SK-N-MC (cell line): Measurements from ENCODE around the gene STAT4.
A peak's percentile ranks its signal among the peaks of the same experiment; 100 is the strongest.

ENCODE experiments used
- DNase-seq: peaks from one replicate; pipeline ENCODE4 v3.0.0-alpha.2; 2011; ENCODE audit warnings: low read depth, low spot score
- H3K27ac ChIP-seq: fragments of 200-600 bp; sonication (generic); 2 replicates; pipeline ENCODE4 v1.5.1; 2016; ENCODE audit warnings: mixed run types
- H3K36me3 ChIP-seq: fragments of 200-600 bp; sonication (generic); 2 replicates; pipeline ENCODE4 v1.6.1; 2017; ENCODE audit warnings: antibody characterized with exemption, low read length, mixed read lengths; ENCODE audit not compliant: insufficient read depth
- H3K4me3 ChIP-seq: fragments of 200-600 bp; sonication (generic); 2 replicates; pipeline ENCODE4 v1.5.1; 2016
- H3K9ac ChIP-seq: fragments of 200-600 bp; sonication (generic); 2 replicates; pipeline ENCODE4 v1.8.0; 2017; ENCODE audit warnings: mixed run types, mixed read lengths; ENCODE audit not compliant: insufficient read length
- H3K9me3 ChIP-seq: fragments of 200-600 bp; sonication (generic); 2 replicates; pipeline ENCODE4 v1.6.1; 2017; ENCODE audit warnings: low read depth, mild to moderate bottlenecking, antibody characterized with exemption, low read length, moderate library complexity, mixed read lengths
- EZH2 ChIP-seq: fragments of 200-600 bp; sonication (generic); IDR thresholded peaks from one replicate; pipeline ENCODE4 v1.6.1; 2017; ENCODE audit warnings: antibody characterized with exemption
- FOXP2 ChIP-seq: optimal IDR thresholded peaks from 2 replicates; pipeline ENCODE3; 2011; ENCODE audit warnings: mild to moderate bottlenecking, moderate library complexity; ENCODE audit not compliant: insufficient read depth; ENCODE audit errors: extremely low read length, control extremely low read depth
- POLR2AphosphoS5 ChIP-seq: IDR thresholded peaks from 2 replicates; pipeline ENCODE4 v1.6.1; 2012; ENCODE audit warnings: mild to moderate bottlenecking, low read depth, low read length, borderline replicate concordance

Gene STAT4

DNA sequence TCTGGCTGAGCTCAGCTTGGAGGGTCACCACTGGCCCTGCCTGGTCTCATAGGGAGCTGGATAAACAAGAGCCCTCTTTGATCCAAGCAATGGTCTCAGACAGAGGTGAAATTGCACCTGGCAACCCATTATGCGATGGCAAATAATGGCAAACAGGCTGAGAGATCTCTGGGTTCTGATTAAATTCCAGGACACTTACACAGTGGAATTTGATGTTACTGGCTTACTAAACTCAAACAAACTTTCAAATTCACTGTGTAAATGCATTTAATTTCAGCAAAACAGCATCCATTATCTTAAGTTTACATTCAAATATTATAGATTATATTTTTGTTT is 19.5 kb upstream of the STAT4 start:
- DNase-seq: no peak
- H3K36me3 ChIP-seq: no peaks in the 10 kb centered on the region
- TF ChIP-seq FOXP2 (no peak), POLR2AphosphoS5 (no peak), EZH2 (no peak)
- no peak overlapping the region for H3K4me3 ChIP-seq
- H3K9me3 ChIP-seq: no peaks in the 10 kb centered on the region
- no peak overlapping the region for H3K9ac ChIP-seq
- no peak overlapping the region for H3K27ac ChIP-seq

DNA sequence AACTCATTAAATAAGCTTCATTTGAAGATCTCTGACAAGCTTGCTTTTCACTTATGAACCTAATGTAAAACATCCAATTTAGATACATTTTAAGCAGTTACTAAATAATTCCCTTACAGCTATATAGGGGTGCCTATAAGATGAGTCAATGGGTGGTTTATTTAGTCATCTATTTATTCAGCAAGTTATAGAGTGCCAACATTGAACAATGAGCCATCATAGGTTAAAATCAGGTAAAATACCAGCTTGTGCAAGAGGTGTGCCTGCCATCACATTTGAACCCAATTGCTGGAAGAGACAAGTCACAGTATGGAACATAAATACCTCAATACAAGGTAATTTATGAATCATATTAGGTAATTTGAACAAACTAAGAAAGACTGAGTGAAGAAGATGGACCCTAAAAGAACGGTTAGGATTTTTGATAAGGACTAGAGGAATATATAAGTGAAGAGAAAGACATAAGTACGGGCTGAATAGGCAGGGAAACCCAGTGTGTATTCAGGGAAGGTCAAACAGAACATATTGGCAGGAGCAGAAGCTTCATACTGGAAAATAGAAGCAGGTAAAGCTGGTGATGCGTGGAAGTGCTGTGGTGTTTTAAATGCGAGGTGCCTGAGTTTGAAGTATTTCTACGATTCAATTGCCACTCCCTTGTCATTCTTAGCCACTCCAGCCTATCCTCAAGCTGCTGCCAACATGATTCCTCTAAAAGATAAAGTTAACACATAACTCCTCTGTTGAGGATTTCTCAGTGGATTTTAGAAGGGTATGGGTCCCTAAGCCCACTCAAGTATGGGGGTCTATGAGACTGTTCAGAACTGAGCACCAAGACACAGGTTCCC is 18.9 kb upstream of the STAT4 start:
- Histone ChIP-seq H3K36me3 (no peaks in the 10 kb centered on the region), H3K9ac (no peak overlapping the region), H3K9me3 (no peaks in the 10 kb centered on the region), H3K27ac (no peak overlapping the region), H3K4me3 (no peak overlapping the region)
- TF ChIP-seq EZH2: no peak
- no peak for TF ChIP-seq POLR2AphosphoS5
- no peak for TF ChIP-seq FOXP2
- DNase-seq: no peak

- H3K36me3 ChIP-seq: no peaks in the 10 kb centered on the region
- no peak overlapping the region for H3K4me3 ChIP-seq
- H3K9me3 ChIP-seq: no peaks in the 10 kb centered on the region
- peak; percentile 56 for DNase-seq
- TF ChIP-seq FOXP2 (no peak), EZH2 (no peak), POLR2AphosphoS5 (no peak)
- H3K9ac ChIP-seq: no peak overlapping the region
- H3K27ac ChIP-seq: no peak overlapping the region
Measured at GRCh38 chr2:191167766-191168165, 17.0 kb upstream of the STAT4 start.

- no peak overlapping the region for H3K27ac ChIP-seq
Measured at GRCh38 chr2:191166756-191167445, 16.1 kb upstream of the STAT4 start.

DNA sequence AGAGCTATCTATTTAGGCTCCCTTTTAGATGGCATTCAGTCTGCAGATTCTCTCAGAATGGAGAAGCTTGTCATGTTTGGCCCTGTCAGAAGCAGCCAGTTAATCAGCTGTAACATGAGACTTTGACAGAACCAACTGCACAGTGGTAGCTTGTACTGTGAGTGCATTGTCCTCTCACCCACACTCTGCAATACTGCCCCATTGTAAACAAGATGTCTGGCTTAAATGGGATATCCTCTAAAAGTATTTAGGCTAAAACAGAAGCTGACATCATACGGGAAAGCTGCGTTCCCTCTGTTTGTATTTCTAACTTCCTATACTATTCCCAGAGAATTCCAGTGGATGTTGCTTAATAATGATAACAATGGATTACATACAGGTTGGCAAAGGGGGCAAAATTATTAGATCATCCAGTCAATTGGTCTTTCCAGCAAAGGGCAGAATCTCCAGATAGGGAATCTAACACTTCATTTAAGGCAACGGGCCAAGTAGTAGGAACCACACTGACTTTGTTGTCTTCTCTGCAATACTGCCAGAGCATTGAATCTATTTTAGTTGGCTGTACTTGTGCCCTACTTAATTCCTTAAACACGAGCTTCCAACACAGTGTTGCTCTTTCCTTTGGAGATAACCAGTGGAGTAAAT is 15.4 kb upstream of the STAT4 start:
- H3K9ac ChIP-seq: no peak overlapping the region
- no peak for DNase-seq
- H3K36me3 ChIP-seq: no peaks in the 10 kb centered on the region
- TF ChIP-seq FOXP2: no peak
- H3K4me3 ChIP-seq: no peak overlapping the region
- H3K27ac ChIP-seq: no peak overlapping the region
- H3K9me3 ChIP-seq: no peaks in the 10 kb centered on the region

More at GRCh38 chr2:191166756-191167445, 16.1 kb upstream of the STAT4 start:
- Histone ChIP-seq H3K9ac (no peak overlapping the region), H3K9me3 (no peaks in the 10 kb centered on the region), H3K4me3 (no peak overlapping the region), H3K36me3 (no peaks in the 10 kb centered on the region)
- no peak for TF ChIP-seq EZH2
- TF ChIP-seq POLR2AphosphoS5: no peak
- no peak for TF ChIP-seq FOXP2
- DNase-seq: no peak

GRCh38 chr2:191165176-191165643 is 14.4 kb upstream of the STAT4 start:
- no peak overlapping the region for H3K4me3 ChIP-seq
- DNase-seq: peak; percentile 22
- no peak for TF ChIP-seq FOXP2
- TF ChIP-seq POLR2AphosphoS5: no peak
- TF ChIP-seq EZH2: no peak

GRCh38 chr2:191158747-191159146 is 8.0 kb upstream of the STAT4 start:
- H3K36me3 ChIP-seq: no peaks in the 10 kb centered on the region

More at GRCh38 chr2:191165176-191165643, 14.4 kb upstream of the STAT4 start:
- H3K9ac ChIP-seq: no peak overlapping the region
- H3K9me3 ChIP-seq: no peaks in the 10 kb centered on the region
- H3K36me3 ChIP-seq: no peaks in the 10 kb centered on the region
- no peak overlapping the region for H3K27ac ChIP-seq

DNA sequence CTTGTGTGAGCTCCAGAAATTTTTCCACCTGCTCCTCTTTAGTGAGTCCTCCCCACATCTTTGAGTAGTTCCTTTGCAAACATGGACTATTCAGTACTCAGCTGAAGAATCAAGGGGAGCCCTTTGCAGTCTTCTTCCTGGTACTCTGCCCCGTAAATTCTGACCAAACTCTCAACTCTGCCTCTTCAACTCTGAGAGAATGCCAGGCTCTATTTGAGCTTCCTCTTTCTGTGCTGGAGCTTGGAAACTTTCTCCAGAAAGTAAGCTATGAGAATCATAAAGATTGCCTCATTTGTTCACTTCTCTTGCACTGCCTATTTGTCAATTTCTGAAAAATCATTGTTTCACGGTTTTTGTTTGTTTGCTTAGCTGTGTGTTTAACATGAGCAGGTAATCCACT is 7.4 kb upstream of the STAT4 start:
- Histone ChIP-seq H3K4me3 (no peak overlapping the region), H3K9me3 (no peaks in the 10 kb centered on the region), H3K9ac (no peak overlapping the region), H3K36me3 (no peaks in the 10 kb centered on the region), H3K27ac (no peak overlapping the region)
- DNase-seq: no peak
- TF ChIP-seq EZH2 (no peak), POLR2AphosphoS5 (no peak), FOXP2 (no peak)

More at GRCh38 chr2:191158747-191159146, 8.0 kb upstream of the STAT4 start:
- DNase-seq: no peak
- TF ChIP-seq FOXP2 (no peak), EZH2 (no peak), POLR2AphosphoS5 (no peak)
- H3K9me3 ChIP-seq: no peaks in the 10 kb centered on the region
- H3K9ac ChIP-seq: no peak overlapping the region
- H3K27ac ChIP-seq: no peak overlapping the region
- no peak overlapping the region for H3K4me3 ChIP-seq
